Left kidney (tissue), 8 donors: Measurements from ENCODE around the gene MGRN1. TPM values are rescaled to one million over a fixed set of nuclear protein-coding genes. Genes with fewer than 3 reads are reported as not detected.

Experiments used
- DNase-seq: peaks from one replicate; pipeline ENCODE4 v3.0.0-alpha.2; 2013
- long read RNA-seq, 8 donors: transcript quantifications; one replicate each; lab custom pipeline, GENCODE V29; 2026
- polyA plus RNA-seq: library from polyadenylated mRNA; unstranded; fragments of 120-200 nt; gene quantifications from one replicate; pipeline ENCODE4 v1.2.1, GENCODE V29; 2013; ENCODE audit not compliant: insufficient read length

MGRN1 gene
- polyA plus RNA-seq = 49.1 TPM
- long read RNA-seq, donor 1, full-length matches to known transcripts = 18 of 18 reads
- long read RNA-seq, donor 1, partial matches to known transcripts = 0 of 18 reads
- long read RNA-seq, donor 1, other reads (novel, unspliced or antisense) = 0 of 18 reads
- long read RNA-seq, donor 2, full-length matches to known transcripts = 4 of 4 reads
- long read RNA-seq, donor 2, partial matches to known transcripts = 0 of 4 reads
- long read RNA-seq, donor 2, other reads (novel, unspliced or antisense) = 0 of 4 reads
- long read RNA-seq, donor 3, partial matches to known transcripts = 0 of 6 reads
- long read RNA-seq, donor 3, other reads (novel, unspliced or antisense) = 0 of 6 reads
- long read RNA-seq, donor 4 = 0 reads
- long read RNA-seq, donor 5, partial matches to known transcripts = 0 of 7 reads
- long read RNA-seq, donor 5, other reads (novel, unspliced or antisense) = 0 of 7 reads
- long read RNA-seq, donor 6, transcript MGRN1-201 (17 exons, 3,968 nt) = major isoform, 7 of 13 reads
- long read RNA-seq, donor 6, partial matches to known transcripts = 0 of 13 reads
- long read RNA-seq, donor 6, other reads (novel, unspliced or antisense) = 0 of 13 reads
- long read RNA-seq, donor 7, full-length matches to known transcripts = 10 of 10 reads
- long read RNA-seq, donor 7, partial matches to known transcripts = 0 of 10 reads
- long read RNA-seq, donor 7, other reads (novel, unspliced or antisense) = 0 of 10 reads
- long read RNA-seq, donor 8, full-length matches to known transcripts = 1 of 1 reads
- long read RNA-seq, donor 8, partial matches to known transcripts = 0 of 1 reads
- long read RNA-seq, donor 8, other reads (novel, unspliced or antisense) = 0 of 1 reads

- DNase-seq = peak; percentile 97
Measured at GRCh38 chr16:4624015-4624826, at the start of gene MGRN1. Gene MGRN1 (plus strand): TSS chr16:4624826. CDS start chr16:4624961, 135 bp downstream.

- no peak for DNase-seq
Measured at GRCh38 chr16:4574919-4575705, 49.5 kb upstream of the MGRN1 start.

- DNase-seq = no peak
Measured at GRCh38 chr16:4576008-4576407, 48.6 kb upstream of the MGRN1 start.

- no peak for DNase-seq
Measured at GRCh38 chr16:4578961-4579530, 45.6 kb upstream of the MGRN1 start.

GRCh38 chr16:4580250-4580649 lies 44.4 kb upstream of the MGRN1 start:
- no peak for DNase-seq

GRCh38 chr16:4583906-4584305 lies 40.7 kb upstream of the MGRN1 start:
- no peak for DNase-seq

GRCh38 chr16:4586291-4586690 lies 38.3 kb upstream of the MGRN1 start:
- DNase-seq = no peak

- DNase-seq = no peak
Measured at GRCh38 chr16:4588386-4588785, 36.2 kb upstream of the MGRN1 start.

- DNase-seq = no peak
Measured at GRCh38 chr16:4588961-4589360, 35.7 kb upstream of the MGRN1 start.

GRCh38 chr16:4591191-4591590 lies 33.4 kb upstream of the MGRN1 start:
- no peak for DNase-seq

GRCh38 chr16:4591706-4592470 lies 32.7 kb upstream of the MGRN1 start:
- DNase-seq = no peak

- no peak for DNase-seq
Measured at GRCh38 chr16:4593086-4593485, 31.5 kb upstream of the MGRN1 start.

- DNase-seq = no peak
Measured at GRCh38 chr16:4594433-4595410, 29.9 kb upstream of the MGRN1 start.

- DNase-seq = no peak
Measured at GRCh38 chr16:4597174-4597573, 27.5 kb upstream of the MGRN1 start.

- no peak for DNase-seq
Measured at GRCh38 chr16:4599037-4599436, 25.6 kb upstream of the MGRN1 start.

GRCh38 chr16:4599545-4599944 lies 25.1 kb upstream of the MGRN1 start:
- DNase-seq = no peak

- DNase-seq = no peak
Measured at GRCh38 chr16:4601036-4601863, 23.4 kb upstream of the MGRN1 start.

GRCh38 chr16:4601864-4602186 lies 22.8 kb upstream of the MGRN1 start:
- no peak for DNase-seq
